ENCODE results near the gene KLK10. TPM values are rescaled to one million over a fixed set of nuclear protein-coding genes. Genes with fewer than 3 reads are reported as not detected.

KLK10 gene, protein sequence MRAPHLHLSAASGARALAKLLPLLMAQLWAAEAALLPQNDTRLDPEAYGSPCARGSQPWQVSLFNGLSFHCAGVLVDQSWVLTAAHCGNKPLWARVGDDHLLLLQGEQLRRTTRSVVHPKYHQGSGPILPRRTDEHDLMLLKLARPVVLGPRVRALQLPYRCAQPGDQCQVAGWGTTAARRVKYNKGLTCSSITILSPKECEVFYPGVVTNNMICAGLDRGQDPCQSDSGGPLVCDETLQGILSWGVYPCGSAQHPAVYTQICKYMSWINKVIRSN
- total RNA-seq, result 54.5 TPM

DNA sequence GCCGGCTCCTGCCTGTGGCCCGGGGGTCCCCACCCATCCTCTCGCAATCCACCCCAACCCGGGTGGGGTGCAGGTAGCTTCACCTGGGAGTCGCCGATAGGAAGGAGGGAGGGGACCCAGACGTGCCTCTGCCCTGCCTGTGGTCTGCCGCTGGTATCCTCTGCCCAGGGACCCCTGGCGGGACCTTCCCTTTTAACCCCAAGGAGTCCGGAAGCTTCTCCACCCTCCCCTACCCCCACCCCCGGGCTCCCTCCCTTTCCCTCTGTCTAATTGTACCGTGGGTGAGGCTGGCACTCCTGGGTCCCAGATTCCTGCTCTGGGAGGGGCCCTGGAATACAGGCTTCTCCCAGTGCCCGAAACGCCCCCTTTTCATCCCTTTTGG is at the start of gene KLK10:
TSS of gene KLK10 (minus strand) at position 166 of the 382 bp plus-strand sequence. CDS start 579 bp downstream, outside the sequence.
- TF ChIP-seq, protein P1, sequence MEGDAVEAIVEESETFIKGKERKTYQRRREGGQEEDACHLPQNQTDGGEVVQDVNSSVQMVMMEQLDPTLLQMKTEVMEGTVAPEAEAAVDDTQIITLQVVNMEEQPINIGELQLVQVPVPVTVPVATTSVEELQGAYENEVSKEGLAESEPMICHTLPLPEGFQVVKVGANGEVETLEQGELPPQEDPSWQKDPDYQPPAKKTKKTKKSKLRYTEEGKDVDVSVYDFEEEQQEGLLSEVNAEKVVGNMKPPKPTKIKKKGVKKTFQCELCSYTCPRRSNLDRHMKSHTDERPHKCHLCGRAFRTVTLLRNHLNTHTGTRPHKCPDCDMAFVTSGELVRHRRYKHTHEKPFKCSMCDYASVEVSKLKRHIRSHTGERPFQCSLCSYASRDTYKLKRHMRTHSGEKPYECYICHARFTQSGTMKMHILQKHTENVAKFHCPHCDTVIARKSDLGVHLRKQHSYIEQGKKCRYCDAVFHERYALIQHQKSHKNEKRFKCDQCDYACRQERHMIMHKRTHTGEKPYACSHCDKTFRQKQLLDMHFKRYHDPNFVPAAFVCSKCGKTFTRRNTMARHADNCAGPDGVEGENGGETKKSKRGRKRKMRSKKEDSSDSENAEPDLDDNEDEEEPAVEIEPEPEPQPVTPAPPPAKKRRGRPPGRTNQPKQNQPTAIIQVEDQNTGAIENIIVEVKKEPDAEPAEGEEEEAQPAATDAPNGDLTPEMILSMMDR (IDR thresholded peaks at IDR 0.05), result no peak
- TF ChIP-seq POLR2A (IDR thresholded peaks at IDR 0.05) (no peak), POLR2AphosphoS5 (IDR thresholded peaks at IDR 0.05; ENCODE audit: insufficient read depth in 1 of 2, low read depth in 1 of 2) (no peak)
- Histone ChIP-seq H3K36me3 (no peaks in the 10 kb centered on the region), H3K27ac (peak within 1 kb of the TSS; percentile 84), H3K9me3 (no peaks in the 10 kb centered on the region), H3K4me3 (peak within 1 kb of the TSS; percentile 39 to 48), H3K4me1 (peaks cover 17% of the 10 kb centered on the region), H3K27me3 (no peaks in the 10 kb centered on the region)
- intact Hi-C loops (cut with DNase I), result no loop called here
- DNase-seq (ENCODE audit: extremely low spot score in 2 of 2), result no peak

DNA sequence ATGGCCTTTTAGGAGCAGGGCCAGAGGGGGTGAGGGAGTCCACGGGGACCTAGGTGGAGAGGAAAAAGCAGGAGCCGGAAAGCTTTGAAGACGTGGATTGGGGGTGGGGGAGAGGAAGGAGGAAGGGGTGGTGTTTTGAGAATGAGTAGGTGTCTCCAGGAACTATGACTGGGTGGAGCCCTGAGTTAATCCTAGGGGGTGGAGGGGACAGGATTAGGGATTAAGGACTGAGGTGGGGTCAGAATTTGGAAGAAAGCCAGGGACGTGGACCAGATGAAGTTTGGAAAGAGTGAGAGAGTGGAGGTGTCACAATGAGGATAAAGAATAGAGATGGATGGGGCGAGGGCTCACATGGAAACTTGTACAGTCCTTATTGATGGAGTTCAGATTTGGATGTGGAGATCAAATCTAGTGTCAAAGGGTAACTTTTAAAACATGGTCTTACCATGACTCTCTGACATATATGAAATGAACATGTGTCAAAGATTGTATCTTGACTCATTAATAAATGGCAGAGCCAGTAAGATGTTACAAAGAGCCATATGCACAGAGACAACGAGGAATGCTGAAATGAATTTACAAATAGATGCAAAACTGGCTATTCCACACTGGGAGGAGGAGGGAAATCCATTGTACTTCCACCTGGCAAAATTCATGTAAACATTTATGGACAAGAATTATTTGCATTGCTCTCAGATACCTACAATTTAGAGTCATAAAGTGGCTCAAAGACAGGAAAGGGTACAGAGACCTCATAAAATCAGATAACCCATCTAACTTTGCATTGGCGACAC is 47.1 kb upstream of the KLK10 start:
- Histone ChIP-seq H3K4me1 (peaks cover 22% of the 10 kb centered on the region), H3K27me3 (no peaks in the 10 kb centered on the region), H3K4me3 (no peak overlapping the region), H3K36me3 (no peaks in the 10 kb centered on the region), H3K9me3 (no peaks in the 10 kb centered on the region), H3K27ac (peak overlapping the region; percentile 60)
- TF ChIP-seq POLR2A (IDR thresholded peaks at IDR 0.05) (no peak), POLR2AphosphoS5 (IDR thresholded peaks at IDR 0.05; ENCODE audit: insufficient read depth in 1 of 2, low read depth in 1 of 2) (no peak)
- TF ChIP-seq, protein P1 (IDR thresholded peaks at IDR 0.05), result no peak
- no peak for DNase-seq (ENCODE audit: extremely low spot score in 2 of 2)
- intact Hi-C loops (cut with DNase I), result no loop called here

DNA sequence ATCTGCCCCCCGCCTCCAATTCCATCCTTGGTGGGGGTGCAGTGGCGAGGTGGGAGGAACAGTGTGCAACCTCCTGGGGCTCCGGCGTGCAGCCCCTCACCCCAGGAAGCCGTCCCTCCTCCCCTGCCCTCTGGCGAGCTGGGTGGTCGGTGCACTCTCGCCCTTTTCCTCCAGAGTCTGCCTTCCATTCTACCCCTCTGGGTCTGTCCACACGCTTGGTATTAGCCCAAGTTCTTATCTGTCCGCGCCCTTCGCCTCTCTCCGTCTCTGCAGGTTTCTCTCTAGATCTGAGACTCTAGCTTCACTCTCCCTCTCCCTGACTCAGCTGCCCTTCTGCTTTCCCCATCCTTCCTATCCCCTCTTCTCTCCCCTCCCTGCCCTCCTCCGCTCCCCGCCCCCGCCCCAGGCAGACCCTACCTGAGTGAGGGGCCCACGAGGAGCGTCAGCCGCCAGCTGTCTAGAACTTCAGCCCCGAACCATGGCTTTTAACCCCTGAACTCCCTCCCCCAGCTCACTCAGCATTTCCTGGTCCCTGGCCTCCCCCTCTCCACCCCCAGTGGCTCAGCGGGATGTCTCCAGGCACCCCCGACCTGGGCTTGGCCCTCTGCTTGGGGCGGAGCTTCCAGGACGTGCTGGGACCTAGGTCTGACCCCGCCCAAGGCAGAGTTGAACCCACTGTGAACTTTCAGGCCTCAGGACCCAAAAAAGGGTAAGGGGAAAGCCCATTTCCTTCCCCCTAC is 45.9 kb upstream of the KLK10 start:
- H3K4me3 ChIP-seq, result peak overlapping the region; percentile 26 to 34
- TF ChIP-seq, protein P1 (IDR thresholded peaks at IDR 0.05), result no peak
- TF ChIP-seq POLR2A (IDR thresholded peaks at IDR 0.05) (no peak), POLR2AphosphoS5 (IDR thresholded peaks at IDR 0.05; ENCODE audit: insufficient read depth in 1 of 2, low read depth in 1 of 2) (no peak)
- H3K36me3 ChIP-seq, result no peaks in the 10 kb centered on the region
- H3K27ac ChIP-seq, result peak overlapping the region; percentile 60
- H3K9me3 ChIP-seq, result no peaks in the 10 kb centered on the region
- H3K4me1 ChIP-seq, result peaks cover 22% of the 10 kb centered on the region
- intact Hi-C loops (cut with DNase I), result no loop called here
- DNase-seq (ENCODE audit: extremely low spot score in 2 of 2), result peak in 1 of 2 donors; percentile 77
- H3K27me3 ChIP-seq, result no peaks in the 10 kb centered on the region

DNA sequence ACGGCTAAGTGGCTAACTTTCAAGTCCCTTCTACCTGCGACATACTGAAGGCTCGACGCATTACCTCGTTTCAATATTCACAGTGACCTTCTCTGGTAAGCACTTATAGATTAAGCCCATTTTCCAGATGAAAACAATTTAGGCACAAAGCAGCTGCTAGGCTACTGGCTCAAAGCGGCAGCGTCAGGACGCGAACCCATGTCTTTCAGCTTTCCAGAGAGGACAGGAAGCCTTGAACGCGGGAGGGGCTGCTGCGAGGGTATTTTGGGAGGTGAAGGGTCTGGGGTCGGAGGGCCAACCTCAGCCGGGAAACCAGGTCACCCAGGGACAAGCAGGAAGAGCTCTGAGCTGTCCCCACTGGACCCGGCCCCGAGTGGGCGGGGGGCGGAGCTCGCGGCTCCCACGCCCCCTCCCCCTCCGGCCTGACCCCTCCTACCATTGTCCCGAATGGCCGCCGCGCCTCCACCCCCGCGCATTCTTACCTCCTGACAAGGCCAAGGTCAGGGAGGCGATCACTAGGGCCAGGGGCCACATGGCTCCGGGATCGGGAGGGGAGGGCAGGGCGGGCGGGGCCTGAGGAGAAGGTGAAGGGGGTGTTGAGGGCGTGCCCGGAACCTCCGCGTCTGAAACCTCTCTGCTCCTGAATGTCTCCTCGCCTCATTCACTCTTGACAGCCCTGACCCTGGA is 45.2 kb upstream of the KLK10 start, which contains the start of gene KLK13:
TSS of gene KLK13 (minus strand) at position 559 of the 687 bp plus-strand sequence. CDS start at position 534, 25 bp downstream.
- no peaks in the 10 kb centered on the region for H3K9me3 ChIP-seq
- no peak for DNase-seq (ENCODE audit: extremely low spot score in 2 of 2)
- H3K27me3 ChIP-seq, result no peaks in the 10 kb centered on the region
- peak within 1 kb of the TSS; percentile 26 to 34 for H3K4me3 ChIP-seq
- peaks cover 22% of the 10 kb centered on the region for H3K4me1 ChIP-seq
- no peaks in the 10 kb centered on the region for H3K36me3 ChIP-seq
- intact Hi-C loops (cut with DNase I), result no loop called here
- TF ChIP-seq POLR2A (IDR thresholded peaks at IDR 0.05) (no peak), POLR2AphosphoS5 (IDR thresholded peaks at IDR 0.05; ENCODE audit: insufficient read depth in 1 of 2, low read depth in 1 of 2) (no peak)
- TF ChIP-seq, protein P1 (IDR thresholded peaks at IDR 0.05), result no peak
- H3K27ac ChIP-seq, result peak within 1 kb of the TSS; percentile 60

All from vagina (tissue), 2 donors.